ENCODE measurements around the gene HMOX1.
"Not testable (repeated sequence)": the region's sequence is repeated elsewhere in the genome, so short reads cannot be mapped to it uniquely, and the experiment has no call there.

Gene HMOX1

DNA sequence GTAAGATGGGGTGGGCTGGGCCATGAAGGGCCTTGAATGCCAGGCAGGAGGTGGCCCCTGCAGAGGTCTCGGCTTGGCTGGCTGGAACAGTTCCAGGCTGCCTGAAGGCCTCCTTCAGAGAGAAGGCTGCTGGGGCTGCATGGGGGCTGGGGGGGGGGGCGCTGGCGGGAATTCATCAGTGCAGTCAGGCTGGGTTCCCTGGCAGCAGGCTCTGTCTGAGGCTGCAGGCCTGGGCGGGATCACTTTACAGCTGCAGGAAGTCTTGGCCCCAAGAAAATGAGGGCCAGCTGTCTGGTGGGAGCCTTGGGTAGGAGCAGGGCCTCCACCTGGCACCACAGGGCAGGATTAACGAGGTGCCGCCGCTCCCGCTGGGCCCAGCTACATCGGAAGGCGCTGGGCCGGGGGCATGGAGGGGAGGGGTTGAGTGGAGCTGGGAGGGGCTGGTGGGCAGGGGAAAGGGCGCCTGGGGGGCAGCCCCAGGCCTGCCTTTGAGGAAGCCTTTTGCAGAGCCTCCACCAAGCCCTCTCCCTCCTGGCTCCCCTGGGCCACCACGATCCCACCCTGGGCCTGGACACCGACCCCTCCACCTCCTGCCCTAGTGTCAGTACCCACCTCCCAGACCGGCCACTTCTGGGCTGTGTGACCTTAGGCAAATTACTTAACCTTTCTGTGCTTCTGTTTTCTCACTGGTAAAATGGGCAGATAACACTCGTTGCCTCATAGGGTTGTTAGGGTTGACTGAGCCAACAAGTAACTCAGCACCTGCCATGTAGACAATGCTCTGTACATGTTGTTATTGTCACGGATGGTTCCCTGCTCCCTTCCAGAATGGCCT lies 31.0 kb upstream of the HMOX1 start:
- in situ Hi-C loops (cut with HindIII; ENCODE audit: low sequenced_read_pairs) = no loop called here

GRCh38 chr22:35350539-35351503 lies 30.1 kb upstream of the HMOX1 start:
- in situ Hi-C loops (cut with HindIII; ENCODE audit: low sequenced_read_pairs) = no loop called here

DNA sequence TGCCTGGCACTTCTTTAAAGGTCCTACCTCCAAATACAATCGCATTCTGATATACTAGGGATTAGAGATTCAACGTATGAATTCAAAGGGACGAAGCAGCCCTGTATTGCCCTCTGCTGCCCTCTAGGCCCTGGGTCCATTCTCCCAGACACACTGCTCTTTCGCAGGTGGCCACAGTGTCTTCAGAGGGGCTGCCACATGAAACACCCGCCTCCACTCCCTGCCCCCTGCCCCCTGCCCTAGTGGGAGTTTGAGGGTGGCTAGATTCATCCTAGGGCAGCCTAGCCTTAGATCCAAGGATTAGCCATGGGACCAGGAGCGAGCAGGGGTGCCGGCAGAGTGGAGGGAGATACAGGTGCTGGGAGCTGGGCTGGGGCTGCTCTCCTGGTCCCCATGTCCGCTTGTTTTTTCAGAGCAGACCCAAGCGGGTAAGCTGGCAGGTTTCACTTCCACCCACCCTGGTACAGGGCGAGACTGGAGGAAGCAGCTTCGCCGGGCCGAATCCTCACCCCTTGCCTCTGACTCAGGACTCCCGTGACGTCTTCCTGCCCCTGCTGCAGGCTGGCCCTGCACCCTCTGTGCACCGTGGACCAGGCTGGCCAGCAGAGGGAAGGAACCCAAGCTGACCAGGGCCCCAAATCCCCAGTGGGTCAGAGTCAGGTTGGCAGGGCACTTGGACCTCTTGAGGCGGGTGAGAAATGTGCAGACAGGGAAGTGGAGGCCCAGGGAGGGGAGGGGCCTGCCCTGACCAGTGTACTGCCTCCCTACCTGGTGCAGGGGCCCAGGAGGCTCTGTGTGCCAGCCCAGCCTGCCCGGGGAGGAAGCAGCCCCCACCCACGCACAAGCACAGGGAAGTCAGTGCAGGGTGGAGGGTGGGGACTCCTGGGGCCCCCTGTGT lies 28.4 kb upstream of the HMOX1 start:
- in situ Hi-C loops (cut with HindIII; ENCODE audit: low sequenced_read_pairs) = no loop called here

GRCh38 chr22:35353318-35353717 lies 27.6 kb upstream of the HMOX1 start:
- in situ Hi-C loops (cut with HindIII; ENCODE audit: low sequenced_read_pairs) = no loop called here

DNA sequence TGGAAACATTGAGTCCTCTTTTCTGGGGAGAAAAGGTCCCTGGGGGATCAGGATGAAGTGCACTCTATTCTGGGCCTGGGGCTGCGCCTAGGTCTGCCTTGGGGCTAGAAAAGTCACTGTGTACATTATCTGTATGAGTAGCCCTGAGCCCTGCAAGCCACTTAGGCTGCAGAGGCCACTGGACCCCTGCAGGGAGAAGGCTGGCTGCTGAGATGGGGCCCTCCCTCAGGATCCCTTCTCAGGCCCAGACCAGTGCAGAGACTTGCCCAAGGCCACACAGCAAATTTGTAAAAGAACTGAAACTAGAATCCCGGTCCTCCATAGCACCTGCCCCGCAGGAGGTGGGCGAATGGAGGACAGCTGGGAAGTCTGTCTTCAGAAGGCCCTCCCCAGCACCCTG lies 26.8 kb upstream of the HMOX1 start:
- in situ Hi-C loops (cut with HindIII; ENCODE audit: low sequenced_read_pairs) = no loop called here

DNA sequence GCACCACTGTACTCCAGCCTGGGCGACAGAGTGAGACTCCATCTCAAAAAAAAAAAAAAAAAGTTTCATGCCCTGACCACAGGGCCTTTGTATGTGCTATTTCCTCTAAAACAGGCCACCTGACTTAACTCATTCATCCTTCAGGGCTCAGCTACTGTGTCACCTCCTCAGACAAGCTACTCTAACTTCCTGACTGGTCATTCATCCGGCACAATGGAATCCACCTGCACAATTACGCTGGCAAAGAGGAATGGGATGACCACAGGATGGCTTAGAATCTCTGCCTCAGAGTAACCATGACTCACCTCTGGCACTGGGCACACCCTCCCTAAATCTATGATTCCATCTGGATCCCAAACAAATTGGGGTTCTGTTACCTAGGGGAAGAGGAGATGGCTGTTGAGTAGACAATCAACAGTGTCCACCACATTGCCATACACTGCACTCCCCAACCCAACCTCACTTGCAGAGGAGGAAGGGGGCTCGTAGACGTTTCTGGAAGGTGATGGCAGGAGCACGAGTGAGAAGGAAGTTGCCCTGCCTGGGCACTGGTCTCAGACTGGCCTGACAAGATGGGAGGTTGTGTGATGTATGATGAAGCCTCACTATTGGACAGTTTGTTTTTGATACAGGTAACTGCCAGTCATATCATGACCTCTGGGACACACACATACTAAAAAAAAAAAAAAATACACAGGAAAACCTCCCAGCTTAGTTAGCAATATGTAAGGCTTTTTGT lies 22.8 kb upstream of the HMOX1 start:
- in situ Hi-C loops (cut with HindIII; ENCODE audit: low sequenced_read_pairs) = no loop called here

- in situ Hi-C loops (cut with HindIII; ENCODE audit: low sequenced_read_pairs) = no loop called here
Measured at GRCh38 chr22:35359380-35360065, 21.4 kb upstream of the HMOX1 start.

- in situ Hi-C loops (cut with HindIII; ENCODE audit: low sequenced_read_pairs) = no loop called here
Measured at GRCh38 chr22:35361001-35361558, 19.8 kb upstream of the HMOX1 start.

GRCh38 chr22:35363566-35364086 lies 17.3 kb upstream of the HMOX1 start:
- in situ Hi-C loops (cut with HindIII; ENCODE audit: low sequenced_read_pairs) = no loop called here

DNA sequence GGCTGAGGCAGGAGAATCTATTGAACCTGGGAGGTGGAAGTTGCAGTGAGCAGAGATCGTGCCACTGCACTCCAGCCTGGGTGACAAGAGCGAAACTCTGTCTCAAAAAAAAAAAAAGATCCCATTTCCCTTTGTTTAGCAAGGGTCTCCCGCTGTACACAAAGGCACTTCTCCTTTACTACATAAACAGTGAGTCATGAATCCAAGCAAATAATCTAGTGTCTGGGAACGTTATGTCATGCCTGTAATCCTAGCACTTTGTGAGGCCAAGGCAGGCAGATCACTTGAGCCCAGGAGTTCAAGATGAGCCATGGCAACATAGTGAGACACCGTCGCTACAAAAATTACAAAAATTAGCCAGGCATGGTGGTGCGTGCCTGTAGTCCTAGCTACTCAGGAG lies 16.7 kb upstream of the HMOX1 start:
- in situ Hi-C loops (cut with HindIII; ENCODE audit: low sequenced_read_pairs) = not testable (repeated sequence)

- in situ Hi-C loops (cut with HindIII; ENCODE audit: low sequenced_read_pairs) = no loop called here
Measured at GRCh38 chr22:35367331-35367886, 13.5 kb upstream of the HMOX1 start.

GRCh38 chr22:35368386-35368785 lies 12.5 kb upstream of the HMOX1 start:
- in situ Hi-C loops (cut with HindIII; ENCODE audit: low sequenced_read_pairs) = no loop called here

- in situ Hi-C loops (cut with HindIII; ENCODE audit: low sequenced_read_pairs) = no loop called here
Measured at GRCh38 chr22:35369996-35370395, 10.9 kb upstream of the HMOX1 start.

DNA sequence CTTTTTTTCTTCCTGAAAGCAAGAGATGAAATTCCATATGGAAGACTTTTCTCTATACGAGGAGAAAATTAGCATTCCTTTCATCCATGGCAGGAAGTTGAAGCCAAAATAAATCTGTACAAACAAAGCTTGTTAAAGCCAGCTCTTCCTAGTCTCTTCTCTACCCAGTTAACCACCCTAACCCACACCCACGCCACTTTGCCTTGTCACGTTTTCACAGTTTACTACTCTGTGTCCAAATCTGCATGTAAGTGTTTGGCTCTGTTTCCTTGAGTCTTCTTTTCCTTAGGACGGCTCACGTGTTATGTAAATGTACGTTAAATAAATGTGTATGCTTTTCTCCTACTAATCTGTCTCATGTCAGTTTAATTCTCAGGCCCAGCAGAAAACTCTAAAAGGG lies 7.1 kb upstream of the HMOX1 start:
- in situ Hi-C loops (cut with HindIII; ENCODE audit: low sequenced_read_pairs) = no loop called here

- in situ Hi-C loops (cut with HindIII; ENCODE audit: low sequenced_read_pairs) = no loop called here
Measured at GRCh38 chr22:35375031-35375430, 5.9 kb upstream of the HMOX1 start.

DNA sequence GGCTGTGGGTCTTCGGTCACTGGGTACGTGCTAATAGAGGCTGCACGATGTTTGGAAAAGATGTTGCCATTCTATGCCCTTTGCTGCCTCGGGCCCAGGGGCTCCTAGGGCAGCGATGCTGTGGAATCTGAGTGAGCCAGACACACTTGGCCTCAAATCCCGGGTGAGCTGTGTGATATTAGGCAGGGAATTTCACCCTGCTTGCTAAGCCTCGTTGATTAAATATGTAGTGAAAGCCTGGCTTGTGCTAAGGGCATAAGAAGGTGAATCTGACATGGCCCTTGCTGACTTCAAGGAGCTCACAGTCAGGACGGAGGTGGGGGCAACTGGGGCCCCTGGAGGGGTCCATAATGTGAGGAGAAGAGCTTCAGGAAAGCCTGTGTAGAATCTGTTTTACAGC lies 5.4 kb upstream of the HMOX1 start:
- in situ Hi-C loops (cut with HindIII; ENCODE audit: low sequenced_read_pairs) = no loop called here

DNA sequence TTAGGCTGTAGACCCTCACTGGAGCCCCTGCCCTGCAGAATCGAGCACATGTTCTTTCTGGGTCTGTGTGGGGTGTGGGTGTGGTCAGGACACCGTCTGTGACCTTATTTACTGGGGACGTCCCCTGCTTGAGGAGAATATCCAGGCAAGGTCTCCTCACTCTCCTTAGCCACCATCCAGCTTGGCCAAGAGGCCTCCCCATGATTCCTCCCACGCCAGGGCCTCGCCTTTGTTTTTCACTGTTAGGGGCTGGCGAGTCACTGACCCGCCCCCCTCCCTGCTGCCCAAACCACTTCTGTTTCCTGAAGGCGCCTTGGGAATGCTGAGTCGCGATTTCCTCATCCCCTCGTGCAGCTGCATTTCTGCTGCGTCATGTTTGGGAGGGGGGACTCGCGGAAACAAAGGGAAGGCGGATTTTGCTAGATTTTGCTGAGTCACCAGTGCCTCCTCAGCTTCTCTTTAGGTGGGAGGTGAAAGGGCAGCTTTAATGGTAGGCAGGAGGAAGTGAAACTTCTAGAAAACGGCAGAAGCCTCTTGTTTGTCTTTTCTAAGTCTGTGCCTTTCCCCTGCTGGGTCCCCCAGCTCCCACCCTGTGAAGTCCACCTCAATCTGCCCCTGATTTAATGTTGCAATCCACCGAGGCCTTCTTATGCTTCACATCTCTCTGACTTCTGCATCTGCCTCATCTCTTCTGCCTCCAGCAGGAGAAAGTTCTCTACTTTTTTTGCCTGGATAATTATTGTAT lies 4.0 kb upstream of the HMOX1 start:
- in situ Hi-C loops (cut with HindIII; ENCODE audit: low sequenced_read_pairs) = no loop called here

DNA sequence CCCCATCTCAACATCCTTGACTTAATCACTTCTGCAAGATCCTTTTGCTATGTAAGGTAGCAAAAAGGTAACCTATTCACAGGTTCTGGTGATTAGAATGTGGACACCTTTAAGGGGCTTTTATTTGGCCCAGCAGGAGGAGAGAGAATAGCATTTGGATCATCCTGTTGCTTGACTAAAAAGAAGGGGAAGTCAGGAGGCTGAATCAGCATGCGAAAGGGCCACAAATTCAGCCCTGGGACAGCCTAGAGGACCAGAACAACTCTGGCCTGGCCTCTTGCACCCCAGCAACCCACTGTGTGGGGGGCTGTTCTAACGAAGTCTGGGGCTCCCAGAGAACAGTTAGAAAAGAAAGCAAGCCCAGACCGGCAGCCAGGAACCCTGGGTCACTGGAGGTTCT lies 3.2 kb upstream of the HMOX1 start:
- in situ Hi-C loops (cut with HindIII; ENCODE audit: low sequenced_read_pairs) = no loop called here
